Measurements from ENCODE around the gene FAM107B.
"Not testable (repeated sequence)": the region's sequence is repeated elsewhere in the genome, so short reads cannot be mapped to it uniquely, and the experiment has no call there.

Gene FAM107B

GRCh38 chr10:14665304-14665703, 109.4 kb downstream of the FAM107B start:
- no peak for DNase-seq (ENCODE audit: low read depth, low spot score)

GRCh38 chr10:14664345-14664744, 110.4 kb downstream of the FAM107B start:
- DNase-seq (ENCODE audit: low read depth, low spot score): no peak

- DNase-seq (ENCODE audit: low read depth, low spot score): no peak
Observed at GRCh38 chr10:14661818-14662217, 112.9 kb downstream of the FAM107B start.

GRCh38 chr10:14660831-14661230, 113.9 kb downstream of the FAM107B start:
- no peak for DNase-seq (ENCODE audit: low read depth, low spot score)

GRCh38 chr10:14659626-14660196, 115.0 kb downstream of the FAM107B start:
- no peak for DNase-seq (ENCODE audit: low read depth, low spot score)

GRCh38 chr10:14659137-14659536, 115.6 kb downstream of the FAM107B start:
- DNase-seq (ENCODE audit: low read depth, low spot score): not testable (repeated sequence)

GRCh38 chr10:14658331-14659127, 116.2 kb downstream of the FAM107B start:
- DNase-seq (ENCODE audit: low read depth, low spot score): no peak

- no peak for DNase-seq (ENCODE audit: low read depth, low spot score)
Observed at GRCh38 chr10:14656052-14656730, 118.5 kb downstream of the FAM107B start.

GRCh38 chr10:14654821-14655382, 119.8 kb downstream of the FAM107B start:
- peak; percentile 36 for DNase-seq (ENCODE audit: low read depth, low spot score)

GRCh38 chr10:14653271-14654161, 121.2 kb downstream of the FAM107B start:
- DNase-seq (ENCODE audit: low read depth, low spot score): peak; percentile 89

GRCh38 chr10:14652816-14653215, 121.9 kb downstream of the FAM107B start:
- DNase-seq (ENCODE audit: low read depth, low spot score): no peak

GRCh38 chr10:14652067-14652466, 122.6 kb downstream of the FAM107B start:
- no peak for DNase-seq (ENCODE audit: low read depth, low spot score)

GRCh38 chr10:14649739-14650138, 125.0 kb downstream of the FAM107B start:
- DNase-seq (ENCODE audit: low read depth, low spot score): no peak

GRCh38 chr10:14648946-14649345, 125.8 kb downstream of the FAM107B start:
- DNase-seq (ENCODE audit: low read depth, low spot score): no peak

- peak; percentile 82 for DNase-seq (ENCODE audit: low read depth, low spot score)
Observed at GRCh38 chr10:14648005-14648765, 126.5 kb downstream of the FAM107B start.

- DNase-seq (ENCODE audit: low read depth, low spot score): no peak
Observed at GRCh38 chr10:14645239-14645960, 129.3 kb downstream of the FAM107B start.

- DNase-seq (ENCODE audit: low read depth, low spot score): no peak
Observed at GRCh38 chr10:14639637-14640036, 135.1 kb downstream of the FAM107B start.

- DNase-seq (ENCODE audit: low read depth, low spot score): no peak
Observed at GRCh38 chr10:14635043-14635710, 139.5 kb downstream of the FAM107B start.

- DNase-seq (ENCODE audit: low read depth, low spot score): not testable (repeated sequence)
Observed at GRCh38 chr10:14634572-14634971, 140.1 kb downstream of the FAM107B start.
